Measurements from ENCODE around the gene CALD1.

The CALD1 gene

GRCh38 chr7:135001390-135002165 lies 222.1 kb downstream of the CALD1 start:
- Histone ChIP-seq H3K36me3 (ENCODE audit: control insufficient read depth in 2 of 2, insufficient read depth in 1 of 2, low read length in 2 of 2) (peaks cover 0 to 20% of the 10 kb centered on the region in 2 experiments; a peak in 1 of 3 replicates), H3K27ac (ENCODE audit: extremely low read depth, low read depth, low read length) (no peak overlapping the region), H3K4me3 (ENCODE audit: low read depth, low read length) (no peak overlapping the region), H3K9me3 (ENCODE audit: control insufficient read depth, insufficient read depth, low read depth, low read length) (no peaks in the 10 kb centered on the region), H3K4me1 (ENCODE audit: control insufficient read depth, insufficient read depth, low read length) (no peaks in the 10 kb centered on the region)
- no peak for TF ChIP-seq ZNF324 (tag by site-specific recombination; IDR thresholded peaks at IDR 0.05)
- ChIA-PET POLR2A (no interaction called here), CTCF (interaction anchor here (0.6 to 1.4 kb wide), 3 partner anchors 9 to 11 kb away, joined by 3 to 5 read pairs (median 4); no protein-coding TSS in a partner anchor)

- Histone ChIP-seq H3K9me3 (ENCODE audit: control insufficient read depth, insufficient read depth, low read depth, low read length) (no peaks in the 10 kb centered on the region), H3K4me3 (ENCODE audit: low read depth, low read length) (no peak overlapping the region), H3K27ac (ENCODE audit: extremely low read depth, low read depth, low read length) (no peak overlapping the region), H3K4me1 (ENCODE audit: control insufficient read depth, insufficient read depth, low read length) (no peaks in the 10 kb centered on the region), H3K36me3 (ENCODE audit: control insufficient read depth in 2 of 2, insufficient read depth in 1 of 2, low read length in 2 of 2) (no peaks in the 10 kb centered on the region)
- no peak for TF ChIP-seq ZSCAN18 (tag by site-specific recombination; IDR thresholded peaks at IDR 0.05)
- TF ChIP-seq HOXA7 (CRISPR knock-in tag; IDR thresholded peaks at IDR 0.05; ENCODE audit: borderline replicate concordance) = no peak
- TF ChIP-seq ZNF416 (tag by site-specific recombination; IDR thresholded peaks at IDR 0.05) = no peak
- TF ChIP-seq GLIS1 (tag by site-specific recombination; IDR thresholded peaks at IDR 0.05) = no peak
- no peak for TF ChIP-seq ZNF645 (tag by site-specific recombination; IDR thresholded peaks at IDR 0.05)
- no peak for TF ChIP-seq ZNF140 (tag by site-specific recombination; IDR thresholded peaks at IDR 0.05)
- no peak for TF ChIP-seq ZNF335 (tag by site-specific recombination; conservative IDR thresholded peaks at IDR 0.05)
- TF ChIP-seq BCL11A (tag by site-specific recombination; IDR thresholded peaks at IDR 0.05; ENCODE audit: low read depth) = no peak
- TF ChIP-seq ZNF664 (tag by site-specific recombination; IDR thresholded peaks at IDR 0.05) = no peak
- TF ChIP-seq ZBTB48 (tag by site-specific recombination; IDR thresholded peaks at IDR 0.05) = no peak
- no peak for TF ChIP-seq ZFP69B (tag by site-specific recombination; IDR thresholded peaks at IDR 0.05)
- no peak for TF ChIP-seq HOXC10 (CRISPR knock-in tag; IDR thresholded peaks at IDR 0.05)
- TF ChIP-seq ZBTB11 (tag by site-specific recombination; conservative IDR thresholded peaks at IDR 0.05; ENCODE audit: low read depth) = no peak
- no peak for TF ChIP-seq ZNF513 (tag by site-specific recombination; IDR thresholded peaks at IDR 0.05)
- TF ChIP-seq ZBTB26 (tag by site-specific recombination; optimal IDR thresholded peaks at IDR 0.05) = no peak
- TF ChIP-seq ZNF354C (tag by site-specific recombination; IDR thresholded peaks at IDR 0.05; ENCODE audit: borderline replicate concordance, low read depth) = no peak
- TF ChIP-seq ZNF426 (tag by site-specific recombination; IDR thresholded peaks at IDR 0.05) = no peak
- ChIA-PET CTCF (interaction anchor here (0.7 kb wide), 3 partner anchors 11 to 326 kb away, joined by 3 read pairs; no protein-coding TSS in a partner anchor), POLR2A (no interaction called here)
Observed at GRCh38 chr7:135012229-135012628, 232.8 kb downstream of the CALD1 start.

Measured in HEK293 (cell line).